ENCODE measurements around the gene EDC3.
A peak's percentile ranks its signal among the peaks of the same experiment; 100 is the strongest.
"Not testable (repeated sequence)": the region's sequence is repeated elsewhere in the genome, so short reads cannot be mapped to it uniquely, and the experiment has no call there.

EDC3 gene

DNA sequence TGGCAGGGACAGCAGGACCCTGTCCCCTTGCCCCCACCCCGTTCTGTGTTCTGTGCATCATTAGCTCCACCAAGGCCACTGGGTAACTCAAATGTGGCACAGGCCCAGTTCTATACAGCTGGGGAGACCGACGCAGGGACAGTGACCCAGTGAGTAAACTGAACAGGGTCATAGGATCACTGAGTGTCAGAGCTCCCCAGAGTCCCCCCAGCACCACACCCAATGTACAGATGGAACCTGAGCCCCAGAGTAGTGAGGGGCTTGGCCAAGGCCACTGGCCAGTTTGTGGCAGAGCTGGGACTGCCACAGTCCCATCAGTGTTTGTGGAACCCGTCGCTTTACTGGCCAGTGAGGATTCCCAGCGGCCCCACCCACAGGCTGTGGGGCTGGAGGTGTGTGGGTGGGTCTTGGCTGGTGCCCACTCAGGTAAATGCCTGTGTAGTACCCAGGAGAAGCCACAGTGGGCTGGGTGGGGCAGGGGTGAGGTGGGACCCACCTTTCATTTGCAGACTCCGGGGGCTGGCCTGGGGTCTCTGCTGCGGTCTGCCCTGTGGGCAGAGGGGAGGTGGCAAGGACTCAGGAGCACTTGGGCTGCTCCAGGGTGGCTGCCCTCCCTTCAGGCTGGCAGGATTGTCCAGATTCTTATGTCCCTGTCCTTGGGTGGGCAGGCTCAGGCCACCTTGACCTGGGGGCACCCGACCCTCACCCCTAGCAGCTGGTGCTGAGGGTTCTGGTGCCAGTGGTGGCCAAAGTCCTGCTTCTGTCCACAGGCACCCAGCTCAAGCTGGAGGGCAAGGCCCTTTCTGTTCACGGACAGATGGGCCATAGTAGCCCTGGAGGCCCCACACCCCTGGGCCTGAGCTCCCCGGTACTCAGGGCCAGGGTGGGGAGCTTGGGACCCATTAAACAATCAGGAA is 91.8 kb downstream of the EDC3 start:
- Histone ChIP-seq H3K4me3 (ENCODE audit: low read depth, low read length) (no peak overlapping the region), H3K9me3 (ENCODE audit: control insufficient read depth, insufficient read depth, low read depth, low read length) (no peaks in the 10 kb centered on the region), H3K27me3 (ENCODE audit: control insufficient read depth, insufficient read depth, low read length) (peaks cover 13% of the 10 kb centered on the region), H3K27ac (ENCODE audit: low read depth, low read length) (no peak overlapping the region), H3K36me3 (ENCODE audit: control insufficient read depth, insufficient read depth, low read length) (peaks cover 7% of the 10 kb centered on the region; the same call in 1 of the 2 replicates), H3K9ac (ENCODE audit: low read length) (no peak overlapping the region), H3K4me1 (ENCODE audit: control insufficient read depth, insufficient read depth, low read length) (no peaks in the 10 kb centered on the region; the same call in 1 of the 2 replicates)

DNA sequence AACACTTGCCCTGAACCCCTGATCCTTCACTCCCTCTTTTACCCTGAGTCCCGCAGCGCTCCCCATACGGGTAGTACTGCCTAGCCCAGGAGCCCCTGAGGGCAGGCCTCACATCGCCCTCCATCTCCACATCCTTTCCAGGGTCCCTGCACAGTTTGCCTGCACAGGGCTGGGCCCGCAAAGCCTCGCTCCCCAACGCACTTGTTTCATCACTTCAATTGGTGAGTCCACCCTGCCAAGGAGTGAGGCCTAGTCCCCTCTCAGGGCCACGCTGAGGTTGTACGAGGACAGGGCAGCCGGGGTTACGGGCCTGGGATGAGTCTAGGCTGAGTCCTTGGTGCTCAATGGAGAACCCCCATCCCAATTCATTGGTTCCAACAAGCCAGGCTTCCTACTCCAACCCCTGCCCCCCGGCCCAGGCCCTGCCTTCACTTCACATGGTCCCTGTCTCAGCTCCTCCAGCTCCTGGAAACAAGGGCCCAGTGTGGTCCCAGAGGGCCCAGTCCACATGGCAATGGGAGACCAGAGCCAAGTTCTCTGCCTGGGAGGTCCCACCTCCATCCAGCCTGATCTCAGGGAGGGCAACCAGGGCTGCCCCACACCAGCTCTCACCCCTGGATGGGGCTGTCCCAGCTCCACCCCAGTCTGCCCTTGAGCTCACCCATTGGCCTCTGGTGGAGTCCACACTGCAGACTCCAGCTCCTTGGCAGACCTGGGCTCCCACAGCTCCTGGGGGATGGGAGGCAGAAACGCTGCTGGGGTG is 92.6 kb downstream of the EDC3 start:
- Histone ChIP-seq H3K27me3 (ENCODE audit: control insufficient read depth, insufficient read depth, low read length) (peaks cover 10% of the 10 kb centered on the region), H3K9me3 (ENCODE audit: control insufficient read depth, insufficient read depth, low read depth, low read length) (no peaks in the 10 kb centered on the region), H3K36me3 (ENCODE audit: control insufficient read depth, insufficient read depth, low read length) (peaks cover 9% of the 10 kb centered on the region; the same call in 1 of the 2 replicates), H3K27ac (ENCODE audit: low read depth, low read length) (no peak overlapping the region), H3K9ac (ENCODE audit: low read length) (no peak overlapping the region), H3K4me3 (ENCODE audit: low read depth, low read length) (no peak overlapping the region), H3K4me1 (ENCODE audit: control insufficient read depth, insufficient read depth, low read length) (peaks cover 5% of the 10 kb centered on the region)

DNA sequence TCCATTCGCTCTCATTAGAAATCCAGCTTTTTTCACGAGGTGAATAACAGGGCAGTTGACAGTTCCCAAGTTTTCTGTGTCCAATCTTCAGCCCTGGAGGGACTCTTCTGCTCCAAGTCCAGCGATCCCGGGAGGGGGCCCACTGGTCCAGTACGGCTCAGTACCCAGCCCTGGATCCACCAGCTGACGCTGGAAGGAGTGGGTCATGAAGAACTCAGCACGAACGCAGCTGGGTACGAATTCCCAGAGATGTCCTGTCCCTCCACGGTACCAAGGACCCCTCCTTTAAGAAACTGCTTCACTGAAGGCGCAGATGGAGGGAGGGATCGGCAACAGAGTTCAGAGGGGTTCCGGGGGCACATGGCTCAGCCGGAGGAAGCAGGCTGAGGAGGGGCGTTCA is 96.7 kb downstream of the EDC3 start:
- H3K36me3 ChIP-seq (ENCODE audit: control insufficient read depth, insufficient read depth, low read length): peaks cover 36% of the 10 kb centered on the region
- peaks cover 9% of the 10 kb centered on the region for H3K4me1 ChIP-seq (ENCODE audit: control insufficient read depth, insufficient read depth, low read length)
- no peak overlapping the region for H3K4me3 ChIP-seq (ENCODE audit: low read depth, low read length)
- H3K27ac ChIP-seq (ENCODE audit: low read depth, low read length): no peak overlapping the region
- no peaks in the 10 kb centered on the region for H3K27me3 ChIP-seq (ENCODE audit: control insufficient read depth, insufficient read depth, low read length)
- no peaks in the 10 kb centered on the region for H3K9me3 ChIP-seq (ENCODE audit: control insufficient read depth, insufficient read depth, low read depth, low read length)
- H3K9ac ChIP-seq (ENCODE audit: low read length): no peak overlapping the region

DNA sequence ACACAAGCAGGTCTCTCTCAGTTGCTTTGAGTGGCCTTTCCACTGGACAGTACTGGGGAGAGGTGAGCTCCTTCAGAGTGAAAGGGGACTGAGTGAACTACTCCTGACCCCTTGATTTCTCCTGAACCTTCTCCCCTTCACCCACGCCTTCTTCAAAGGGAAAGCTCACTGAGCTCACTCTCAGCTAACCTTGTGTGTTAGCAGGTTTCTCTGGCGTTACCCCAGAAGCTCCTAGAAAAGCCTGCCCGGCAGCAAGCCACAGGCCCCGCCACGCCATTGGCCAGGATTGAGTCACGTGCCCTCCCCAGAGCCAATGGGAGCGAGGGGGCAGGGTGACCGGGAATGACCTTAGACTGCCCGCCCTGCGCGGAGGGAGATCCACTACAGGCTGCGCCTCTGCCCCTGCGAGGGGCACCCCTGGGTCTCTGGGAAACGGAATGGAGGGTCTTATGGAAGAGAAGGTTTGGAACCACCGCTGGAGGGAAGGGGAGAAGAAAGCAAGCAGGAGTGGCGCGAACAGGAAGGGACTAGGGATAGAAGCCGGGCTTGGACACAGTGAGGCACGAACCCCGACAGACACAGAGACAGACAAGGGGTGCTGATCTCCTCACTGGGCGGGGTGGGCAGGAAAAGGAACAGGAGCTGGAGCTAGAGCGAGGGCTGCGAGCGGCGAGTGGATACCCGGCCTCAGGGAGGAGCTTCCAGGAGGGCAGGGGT is 97.5 kb downstream of the EDC3 start:
- Histone ChIP-seq H3K36me3 (ENCODE audit: control insufficient read depth, insufficient read depth, low read length) (peaks cover 44% of the 10 kb centered on the region), H3K27me3 (ENCODE audit: control insufficient read depth, insufficient read depth, low read length) (no peaks in the 10 kb centered on the region), H3K4me1 (ENCODE audit: control insufficient read depth, insufficient read depth, low read length) (peaks cover 9% of the 10 kb centered on the region), H3K9ac (ENCODE audit: low read length) (no peak overlapping the region), H3K27ac (ENCODE audit: low read depth, low read length) (0 out of 2 replicates have a peak overlapping the region, but pooled peaks have one; percentile 7), H3K9me3 (ENCODE audit: control insufficient read depth, insufficient read depth, low read depth, low read length) (no peaks in the 10 kb centered on the region), H3K4me3 (ENCODE audit: low read depth, low read length) (peak overlapping the region; percentile 52)

DNA sequence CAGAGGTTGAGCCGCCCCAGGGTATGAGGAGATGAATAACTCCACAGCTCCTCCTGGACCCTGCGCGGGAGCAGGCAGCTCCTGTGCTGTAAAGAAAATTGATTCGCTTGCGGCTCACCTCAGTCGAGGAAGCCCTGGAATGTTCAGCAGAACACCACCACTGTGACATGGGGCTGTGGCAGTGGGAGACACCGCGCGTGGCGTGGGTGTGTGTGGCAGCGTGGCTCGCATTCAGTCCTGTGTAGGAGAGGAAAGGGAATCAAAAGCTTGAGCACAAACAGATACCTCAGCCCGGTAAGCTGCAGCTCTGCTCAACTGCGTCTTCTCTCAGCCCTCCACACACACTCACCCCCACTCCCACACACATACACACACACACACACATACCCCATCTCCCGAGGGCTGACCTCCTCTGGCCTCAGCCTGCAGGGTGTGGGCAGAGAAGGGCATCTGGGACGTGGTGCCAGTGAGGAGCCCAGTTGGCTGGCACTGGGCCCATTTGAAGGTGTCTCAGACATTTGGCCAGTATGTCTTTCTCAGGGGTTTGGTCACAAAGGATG is 98.6 kb downstream of the EDC3 start:
- not testable (repeated sequence) for H3K27ac ChIP-seq (ENCODE audit: low read depth, low read length); H3K9me3 ChIP-seq (ENCODE audit: control insufficient read depth, insufficient read depth, low read depth, low read length); H3K4me1 ChIP-seq (ENCODE audit: control insufficient read depth, insufficient read depth, low read length); H3K27me3 ChIP-seq (ENCODE audit: control insufficient read depth, insufficient read depth, low read length); H3K9ac ChIP-seq (ENCODE audit: low read length); H3K4me3 ChIP-seq (ENCODE audit: low read depth, low read length)
- peaks cover 54% of the 10 kb centered on the region for H3K36me3 ChIP-seq (ENCODE audit: control insufficient read depth, insufficient read depth, low read length)

DNA sequence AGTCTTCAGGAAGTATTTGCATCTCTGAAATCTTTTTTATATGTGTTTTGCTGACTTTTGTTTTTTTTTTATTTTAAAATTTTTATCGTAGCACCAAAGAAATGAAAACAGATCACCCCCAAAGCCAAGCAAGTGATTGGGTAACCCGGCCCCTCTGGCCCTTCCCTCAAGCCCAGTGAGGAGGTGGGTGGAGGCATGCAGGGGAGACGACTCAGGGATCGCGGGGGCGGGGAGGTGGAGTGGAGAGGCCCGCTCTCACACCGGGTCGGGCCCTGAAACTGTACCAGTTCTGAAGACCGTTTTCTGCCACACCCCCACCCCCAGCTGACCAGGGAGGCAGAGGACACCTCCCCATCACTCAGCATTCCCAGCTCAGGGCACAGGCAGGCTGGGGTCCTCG is 99.1 kb downstream of the EDC3 start:
- H3K4me1 ChIP-seq (ENCODE audit: control insufficient read depth, insufficient read depth, low read length); H3K9ac ChIP-seq (ENCODE audit: low read length); H3K4me3 ChIP-seq (ENCODE audit: low read depth, low read length); H3K27me3 ChIP-seq (ENCODE audit: control insufficient read depth, insufficient read depth, low read length); H3K9me3 ChIP-seq (ENCODE audit: control insufficient read depth, insufficient read depth, low read depth, low read length); H3K27ac ChIP-seq (ENCODE audit: low read depth, low read length): not testable (repeated sequence)
- peaks cover 59% of the 10 kb centered on the region for H3K36me3 ChIP-seq (ENCODE audit: control insufficient read depth, insufficient read depth, low read length)

DNA sequence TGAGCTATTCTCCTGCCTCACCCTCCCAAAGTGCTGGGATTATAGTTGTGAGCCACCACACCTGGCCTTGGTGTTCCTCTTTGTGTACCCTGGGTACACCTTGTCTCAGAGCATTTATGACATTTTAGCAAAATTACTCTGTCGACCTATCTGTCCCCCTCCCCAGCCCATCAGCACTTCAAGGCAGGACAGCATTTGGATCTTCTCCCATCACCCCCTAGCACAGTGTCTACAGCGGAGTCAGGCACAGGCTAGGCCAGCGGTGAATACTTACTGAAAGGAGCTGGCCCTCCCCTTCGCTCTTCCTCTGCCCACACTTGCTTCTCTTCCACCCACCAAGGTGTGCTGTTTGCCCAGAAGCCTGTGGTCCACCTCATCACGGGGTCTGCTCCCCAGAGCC is 100.6 kb downstream of the EDC3 start:
- no peak overlapping the region for H3K9ac ChIP-seq (ENCODE audit: low read length)
- peaks cover 74% of the 10 kb centered on the region for H3K36me3 ChIP-seq (ENCODE audit: control insufficient read depth, insufficient read depth, low read length)
- H3K4me3 ChIP-seq (ENCODE audit: low read depth, low read length): no peak overlapping the region
- H3K27me3 ChIP-seq (ENCODE audit: control insufficient read depth, insufficient read depth, low read length): no peaks in the 10 kb centered on the region
- H3K9me3 ChIP-seq (ENCODE audit: control insufficient read depth, insufficient read depth, low read depth, low read length): no peaks in the 10 kb centered on the region
- peaks cover 9% of the 10 kb centered on the region for H3K4me1 ChIP-seq (ENCODE audit: control insufficient read depth, insufficient read depth, low read length)
- H3K27ac ChIP-seq (ENCODE audit: low read depth, low read length): no peak overlapping the region

DNA sequence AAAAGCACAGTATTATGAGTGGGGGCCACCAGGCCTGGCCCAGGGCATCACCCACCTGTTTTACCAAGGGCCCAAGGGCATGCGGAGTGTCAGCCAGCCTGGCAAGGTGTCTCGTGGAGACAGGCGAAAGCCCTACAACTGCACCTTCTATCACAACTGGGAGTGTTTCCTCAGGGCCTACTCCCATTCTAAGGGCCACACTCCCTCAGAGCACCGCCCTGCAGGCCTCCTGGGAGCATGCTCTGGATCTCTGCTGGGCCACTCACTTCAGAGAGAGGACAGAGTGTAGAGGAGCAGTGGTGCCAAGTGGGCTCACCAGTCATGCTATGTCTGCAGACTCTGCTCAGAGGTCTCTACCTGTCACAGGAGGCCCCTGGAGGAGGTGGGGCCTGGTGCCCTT is 101.4 kb downstream of the EDC3 start:
- Histone ChIP-seq H3K27me3 (ENCODE audit: control insufficient read depth, insufficient read depth, low read length) (no peaks in the 10 kb centered on the region), H3K9ac (ENCODE audit: low read length) (no peak overlapping the region), H3K36me3 (ENCODE audit: control insufficient read depth, insufficient read depth, low read length) (peaks cover 78% of the 10 kb centered on the region), H3K4me1 (ENCODE audit: control insufficient read depth, insufficient read depth, low read length) (peaks cover 9% of the 10 kb centered on the region), H3K27ac (ENCODE audit: low read depth, low read length) (no peak overlapping the region), H3K9me3 (ENCODE audit: control insufficient read depth, insufficient read depth, low read depth, low read length) (no peaks in the 10 kb centered on the region), H3K4me3 (ENCODE audit: low read depth, low read length) (no peak overlapping the region)

DNA sequence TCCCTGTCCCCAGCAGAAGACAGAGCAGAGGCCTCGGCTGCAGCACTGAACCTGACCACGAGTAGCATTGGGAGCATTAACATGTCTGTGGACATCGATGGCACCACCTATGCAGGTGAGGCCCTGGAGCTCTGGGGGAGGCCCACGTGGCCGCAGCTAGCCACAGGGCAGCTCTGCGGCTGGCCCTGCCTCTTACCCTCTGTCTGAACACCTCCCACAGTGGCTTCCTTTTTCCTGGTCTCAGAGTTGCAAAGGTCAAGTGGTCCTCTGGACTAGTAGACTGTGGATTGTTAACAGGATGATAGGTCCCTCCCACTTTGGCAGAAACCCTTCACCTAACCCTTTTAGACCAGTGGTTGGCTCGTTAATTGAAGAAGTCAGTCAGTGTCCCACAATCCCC is 102.7 kb downstream of the EDC3 start:
- H3K9ac ChIP-seq (ENCODE audit: low read length): no peak overlapping the region
- H3K27ac ChIP-seq (ENCODE audit: low read depth, low read length): no peak overlapping the region
- no peaks in the 10 kb centered on the region for H3K27me3 ChIP-seq (ENCODE audit: control insufficient read depth, insufficient read depth, low read length)
- H3K4me3 ChIP-seq (ENCODE audit: low read depth, low read length): no peak overlapping the region
- peaks cover 77% of the 10 kb centered on the region for H3K36me3 ChIP-seq (ENCODE audit: control insufficient read depth, insufficient read depth, low read length)
- no peaks in the 10 kb centered on the region for H3K9me3 ChIP-seq (ENCODE audit: control insufficient read depth, insufficient read depth, low read depth, low read length)
- peaks cover 15% of the 10 kb centered on the region for H3K4me1 ChIP-seq (ENCODE audit: control insufficient read depth, insufficient read depth, low read length)

DNA sequence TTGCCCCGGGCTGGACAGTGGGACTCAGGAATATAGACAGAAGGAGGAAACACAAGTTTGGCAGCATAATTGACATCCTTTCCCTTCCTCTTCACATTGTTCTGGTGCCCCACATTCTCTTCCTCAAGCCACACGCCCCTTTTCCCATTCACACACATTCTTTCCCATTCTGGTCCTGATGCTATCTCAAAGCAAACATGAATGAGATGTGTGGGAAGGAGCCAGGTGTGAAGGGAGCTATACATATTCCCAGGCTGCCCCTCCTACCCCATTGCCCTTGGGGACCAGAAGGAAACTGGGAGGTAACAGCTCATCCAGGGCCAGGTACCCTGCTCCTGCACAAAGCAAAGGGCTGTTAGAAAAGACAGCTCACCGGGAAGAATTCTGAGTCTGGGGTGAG is 103.6 kb downstream of the EDC3 start:
- no peak overlapping the region for H3K4me3 ChIP-seq (ENCODE audit: low read depth, low read length)
- H3K9ac ChIP-seq (ENCODE audit: low read length): no peak overlapping the region
- H3K27ac ChIP-seq (ENCODE audit: low read depth, low read length): no peak overlapping the region
- H3K27me3 ChIP-seq (ENCODE audit: control insufficient read depth, insufficient read depth, low read length): no peaks in the 10 kb centered on the region
- H3K36me3 ChIP-seq (ENCODE audit: control insufficient read depth, insufficient read depth, low read length): peaks cover 80% of the 10 kb centered on the region
- H3K4me1 ChIP-seq (ENCODE audit: control insufficient read depth, insufficient read depth, low read length): peaks cover 20% of the 10 kb centered on the region; the same call in 1 of the 2 replicates
- H3K9me3 ChIP-seq (ENCODE audit: control insufficient read depth, insufficient read depth, low read depth, low read length): no peaks in the 10 kb centered on the region

All from HUES6 (cell line).